Progenitor cell of endocrine pancreas (in vitro differentiated cells): ENCODE measurements around the gene L3MBTL4. TPM values are rescaled to one million over a fixed set of nuclear protein-coding genes. Genes with fewer than 3 reads are reported as not detected.

Experiments
- DNase-seq: peaks from one replicate; pipeline ENCODE4 v3.0.0; 2021; ENCODE audit warnings: low spot score; ENCODE audit not compliant: unreplicated experiment
- H3K27ac Mint-ChIP-seq: 2 replicates; pipeline ENCODE4 v1.8.0; 2021; ENCODE audit warnings: mild to moderate bottlenecking, moderate library complexity, mixed read lengths
- H3K27me3 Mint-ChIP-seq: 2 replicates; pipeline ENCODE4 v1.8.0; 2021; ENCODE audit warnings: mixed read lengths
- H3K36me3 Mint-ChIP-seq: 2 replicates; pipeline ENCODE4 v1.8.0; 2022; ENCODE audit warnings: mixed read lengths; ENCODE audit not compliant: insufficient read depth
- H3K4me1 Mint-ChIP-seq: 2 replicates; pipeline ENCODE4 v1.8.0; 2021; ENCODE audit warnings: low read depth, mixed read lengths
- H3K4me3 Mint-ChIP-seq: 2 replicates; pipeline ENCODE4 v1.8.0; 2021; ENCODE audit warnings: low read depth, mild to moderate bottlenecking, moderate library complexity, mixed read lengths
- H3K9me3 Mint-ChIP-seq: 2 replicates; pipeline ENCODE4 v1.8.0; 2021; ENCODE audit warnings: low read depth, mixed read lengths
- total RNA-seq: library from RNA; stranded (reverse); gene quantifications from 2 replicates; pipeline ENCODE4 v1.2.1, GENCODE V29; 2021
- TF ChIP-seq, protein P1 (sequence below): fragments of 200-600 bp; sonication (generic); IDR thresholded peaks from one replicate; pipeline ENCODE4 v1.5.0; 2021; ENCODE audit warnings: antibody characterized with exemption, mild to moderate bottlenecking; ENCODE audit not compliant: unreplicated experiment

L3MBTL4 gene
- total RNA-seq, 1 donor from 2014 or later = 8.0 TPM

DNA sequence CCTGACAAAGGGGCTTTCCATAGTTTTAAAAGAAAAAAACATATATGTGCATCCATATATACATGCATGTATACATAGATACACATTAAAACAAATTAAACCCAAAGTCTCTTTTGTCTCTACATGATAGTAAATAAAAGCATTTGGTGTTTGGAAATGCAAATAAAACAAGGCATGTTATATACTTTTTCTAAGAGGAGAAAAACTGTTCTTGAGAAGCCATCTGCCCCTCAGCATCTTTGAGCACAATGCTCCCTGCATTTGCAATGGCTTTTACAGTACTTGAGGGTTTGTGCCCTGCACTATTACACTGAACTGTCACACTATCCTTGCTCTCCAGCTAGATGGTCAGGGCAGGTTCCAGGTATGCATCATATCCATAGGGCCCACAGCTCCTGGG, 210.2 kb downstream of the L3MBTL4 start:
- Mint-ChIP-seq H3K27ac (no peak overlapping the region), H3K9me3 (no peaks in the 10 kb centered on the region), H3K4me1 (no peaks in the 10 kb centered on the region), H3K27me3 (no peaks in the 10 kb centered on the region), H3K36me3 (no peaks in the 10 kb centered on the region), H3K4me3 (no peak overlapping the region)
- no peak for DNase-seq
- TF ChIP-seq, protein P1, sequence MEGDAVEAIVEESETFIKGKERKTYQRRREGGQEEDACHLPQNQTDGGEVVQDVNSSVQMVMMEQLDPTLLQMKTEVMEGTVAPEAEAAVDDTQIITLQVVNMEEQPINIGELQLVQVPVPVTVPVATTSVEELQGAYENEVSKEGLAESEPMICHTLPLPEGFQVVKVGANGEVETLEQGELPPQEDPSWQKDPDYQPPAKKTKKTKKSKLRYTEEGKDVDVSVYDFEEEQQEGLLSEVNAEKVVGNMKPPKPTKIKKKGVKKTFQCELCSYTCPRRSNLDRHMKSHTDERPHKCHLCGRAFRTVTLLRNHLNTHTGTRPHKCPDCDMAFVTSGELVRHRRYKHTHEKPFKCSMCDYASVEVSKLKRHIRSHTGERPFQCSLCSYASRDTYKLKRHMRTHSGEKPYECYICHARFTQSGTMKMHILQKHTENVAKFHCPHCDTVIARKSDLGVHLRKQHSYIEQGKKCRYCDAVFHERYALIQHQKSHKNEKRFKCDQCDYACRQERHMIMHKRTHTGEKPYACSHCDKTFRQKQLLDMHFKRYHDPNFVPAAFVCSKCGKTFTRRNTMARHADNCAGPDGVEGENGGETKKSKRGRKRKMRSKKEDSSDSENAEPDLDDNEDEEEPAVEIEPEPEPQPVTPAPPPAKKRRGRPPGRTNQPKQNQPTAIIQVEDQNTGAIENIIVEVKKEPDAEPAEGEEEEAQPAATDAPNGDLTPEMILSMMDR = no peak

DNA sequence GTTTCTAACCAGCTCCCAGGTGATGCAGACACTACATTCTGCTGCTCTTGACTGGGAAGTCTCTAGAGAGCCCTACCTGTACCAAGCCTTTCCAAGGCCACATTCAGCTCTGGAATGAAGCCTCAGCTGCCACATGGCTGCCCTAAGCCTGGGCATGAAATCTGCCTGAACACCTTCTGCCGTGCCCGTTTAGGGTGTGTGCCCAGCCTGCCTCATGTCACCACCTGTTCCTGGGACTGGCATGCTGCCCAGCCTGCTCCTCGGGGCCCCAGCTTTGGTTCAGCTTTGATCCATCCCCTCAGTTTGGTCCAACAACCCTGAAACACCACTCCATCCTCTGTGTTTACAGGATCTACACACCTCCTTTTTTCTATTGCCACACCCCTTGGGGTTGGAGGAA, 210.9 kb downstream of the L3MBTL4 start:
- Mint-ChIP-seq H3K36me3 (no peaks in the 10 kb centered on the region), H3K4me3 (no peak overlapping the region), H3K4me1 (no peaks in the 10 kb centered on the region), H3K27ac (no peak overlapping the region), H3K27me3 (no peaks in the 10 kb centered on the region), H3K9me3 (no peaks in the 10 kb centered on the region)
- TF ChIP-seq, protein P1 = no peak
- no peak for DNase-seq

DNA sequence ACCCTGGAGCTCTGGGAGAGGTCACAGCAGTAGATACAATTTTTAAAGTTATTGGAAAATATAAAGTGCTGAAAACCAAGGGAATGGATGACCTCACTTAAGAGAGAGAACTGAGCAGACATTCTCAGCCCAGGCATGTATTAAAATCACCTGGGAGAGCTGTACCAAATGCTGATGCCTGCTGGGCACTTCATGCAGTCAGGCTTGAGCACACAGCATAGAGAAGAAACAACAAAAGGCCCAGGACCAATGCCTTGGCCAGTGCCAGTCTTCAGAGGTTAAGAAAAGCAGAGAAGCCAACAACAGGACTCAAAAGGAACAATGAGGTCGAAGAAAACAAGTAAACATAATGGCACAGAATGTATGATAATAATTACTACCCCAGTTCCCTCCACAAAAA, 211.8 kb downstream of the L3MBTL4 start:
- no peak for DNase-seq
- TF ChIP-seq, protein P1 = no peak
- no peaks in the 10 kb centered on the region for H3K4me1 Mint-ChIP-seq
- H3K4me3 Mint-ChIP-seq = no peak overlapping the region
- H3K27me3 Mint-ChIP-seq = no peaks in the 10 kb centered on the region
- no peak overlapping the region for H3K27ac Mint-ChIP-seq
- no peaks in the 10 kb centered on the region for H3K36me3 Mint-ChIP-seq
- no peaks in the 10 kb centered on the region for H3K9me3 Mint-ChIP-seq

DNA sequence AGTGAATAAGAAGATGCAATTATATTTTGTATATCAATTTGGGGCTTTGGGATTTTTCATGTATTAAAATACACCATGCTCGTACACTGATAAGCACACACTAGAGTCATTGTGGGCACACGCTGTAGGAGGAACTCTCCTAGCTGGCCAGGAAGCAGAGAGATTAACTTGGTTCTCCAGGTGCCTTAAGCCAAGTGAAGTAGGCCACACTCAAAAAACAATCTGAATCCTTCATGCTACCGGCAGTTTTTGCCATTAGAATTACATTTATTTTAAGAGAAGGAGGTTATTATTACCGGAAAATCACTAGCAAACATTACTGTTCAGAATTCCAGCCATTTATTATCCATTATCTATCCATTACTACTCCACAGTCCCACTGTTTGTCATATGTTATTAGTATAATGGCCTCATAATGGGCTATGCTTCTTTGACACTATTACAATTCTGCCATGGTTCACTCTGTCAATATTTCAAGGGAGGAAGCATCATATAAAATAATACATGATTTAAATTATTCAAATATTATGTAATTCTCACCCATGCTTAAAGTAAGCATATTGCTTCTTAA, 214.4 kb downstream of the L3MBTL4 start:
- H3K36me3 Mint-ChIP-seq = no peaks in the 10 kb centered on the region
- DNase-seq = no peak

DNA sequence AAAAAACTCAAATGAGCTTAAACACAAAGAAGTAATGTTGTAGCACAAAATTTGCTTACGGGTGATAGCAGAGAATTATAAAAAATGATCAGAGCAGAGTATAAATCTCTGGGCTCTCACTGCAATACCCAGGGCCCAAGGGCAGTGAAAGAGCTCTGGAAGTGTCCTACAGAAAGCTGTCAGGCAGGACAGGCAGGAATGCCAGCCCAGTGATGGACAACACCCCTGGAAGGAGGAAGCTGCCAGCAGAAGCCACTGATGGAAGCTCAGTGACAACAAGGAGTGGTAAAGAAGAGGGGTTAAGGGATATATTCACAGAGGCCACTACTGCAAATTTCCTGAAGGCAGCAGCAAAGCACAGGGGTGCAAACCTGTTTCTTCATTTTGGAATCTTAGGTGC, 214.9 kb downstream of the L3MBTL4 start:
- Mint-ChIP-seq H3K27me3 (no peaks in the 10 kb centered on the region), H3K9me3 (no peaks in the 10 kb centered on the region), H3K4me3 (no peak overlapping the region), H3K36me3 (no peaks in the 10 kb centered on the region), H3K4me1 (no peaks in the 10 kb centered on the region), H3K27ac (no peak overlapping the region)
- DNase-seq = no peak
- TF ChIP-seq, protein P1 = no peak

More for the DNA sequence above, 214.4 kb downstream of the L3MBTL4 start:
- Mint-ChIP-seq H3K4me1 (no peaks in the 10 kb centered on the region), H3K9me3 (no peaks in the 10 kb centered on the region), H3K4me3 (no peak overlapping the region), H3K27ac (no peak overlapping the region), H3K27me3 (no peaks in the 10 kb centered on the region)
- TF ChIP-seq, protein P1 = no peak
